HEK293 (cell line): ENCODE measurements around the gene VEZF1.
A peak's percentile ranks its signal among the peaks of the same experiment; 100 is the strongest.

Experiments used
- ATF2 ChIP-seq: fragments of 450-650 bp; formaldehyde crosslinking; IDR thresholded peaks from 2 replicates; pipeline ENCODE4 v1.5.1; 2016; ENCODE audit warnings: missing biosample characterization, missing genetic modification characterization, low read depth
- KLF10 ChIP-seq: fragments of 450-650 bp; IDR thresholded peaks from 2 replicates; pipeline ENCODE4 v1.5.1; 2018; ENCODE audit warnings: missing biosample characterization, mild to moderate bottlenecking, missing genetic modification characterization

GRCh38 chr17:58005031-58005727, 17.1 kb upstream of the VEZF1 start:
- TF ChIP-seq ATF2 = peak; percentile 75; the same call in 1 of the 2 replicates
- no peak for TF ChIP-seq KLF10 (tag by site-specific recombination)
